ENCODE results near the gene NDUFV3.
A peak's percentile ranks its signal among the peaks of the same experiment; 100 is the strongest.
"Not testable (repeated sequence)": the region's sequence is repeated elsewhere in the genome, so short reads cannot be mapped to it uniquely, and the experiment has no call there.

Gene NDUFV3

GRCh38 chr21:42855937-42856335, 37.2 kb upstream of the NDUFV3 start:
- no peak for DNase-seq (ENCODE audit: extremely low read depth in 1 of 2, low read depth in 1 of 2)

GRCh38 chr21:42857216-42857615, 35.9 kb upstream of the NDUFV3 start:
- no peak for DNase-seq (ENCODE audit: extremely low read depth in 1 of 2, low read depth in 1 of 2)

GRCh38 chr21:42858185-42858847, 34.8 kb upstream of the NDUFV3 start:
- DNase-seq (ENCODE audit: extremely low read depth in 1 of 2, low read depth in 1 of 2), result no peak

- DNase-seq (ENCODE audit: extremely low read depth in 1 of 2, low read depth in 1 of 2), result no peak
Observed at GRCh38 chr21:42858957-42859890, 33.9 kb upstream of the NDUFV3 start.

- DNase-seq (ENCODE audit: extremely low read depth in 1 of 2, low read depth in 1 of 2), result no peak
Observed at GRCh38 chr21:42859891-42860230, 33.2 kb upstream of the NDUFV3 start.

- DNase-seq (ENCODE audit: extremely low read depth in 1 of 2, low read depth in 1 of 2), result no peak
Observed at GRCh38 chr21:42860345-42860744, 32.8 kb upstream of the NDUFV3 start.

- DNase-seq (ENCODE audit: extremely low read depth in 1 of 2, low read depth in 1 of 2), result no peak
Observed at GRCh38 chr21:42861311-42861847, 31.7 kb upstream of the NDUFV3 start.

- DNase-seq (ENCODE audit: extremely low read depth in 1 of 2, low read depth in 1 of 2), result no peak
Observed at GRCh38 chr21:42861848-42862400, 31.2 kb upstream of the NDUFV3 start.

GRCh38 chr21:42862774-42863503, 30.2 kb upstream of the NDUFV3 start:
- DNase-seq (ENCODE audit: extremely low read depth in 1 of 2, low read depth in 1 of 2), result no peak

GRCh38 chr21:42863504-42863870, 29.6 kb upstream of the NDUFV3 start:
- no peak for DNase-seq (ENCODE audit: extremely low read depth in 1 of 2, low read depth in 1 of 2)

- DNase-seq (ENCODE audit: extremely low read depth in 1 of 2, low read depth in 1 of 2), result no peak
Observed at GRCh38 chr21:42864286-42864685, 28.8 kb upstream of the NDUFV3 start.

GRCh38 chr21:42864815-42865775, 28.0 kb upstream of the NDUFV3 start:
- DNase-seq (ENCODE audit: extremely low read depth in 1 of 2, low read depth in 1 of 2), result no peak

GRCh38 chr21:42865776-42866160, 27.3 kb upstream of the NDUFV3 start:
- DNase-seq (ENCODE audit: extremely low read depth in 1 of 2, low read depth in 1 of 2), result no peak

- no peak for DNase-seq (ENCODE audit: extremely low read depth in 1 of 2, low read depth in 1 of 2)
Observed at GRCh38 chr21:42868196-42868595, 24.9 kb upstream of the NDUFV3 start.

GRCh38 chr21:42873096-42873495, 20.0 kb upstream of the NDUFV3 start:
- no peak for DNase-seq (ENCODE audit: extremely low read depth in 1 of 2, low read depth in 1 of 2)

GRCh38 chr21:42875811-42876210, 17.3 kb upstream of the NDUFV3 start:
- not testable (repeated sequence) for DNase-seq (ENCODE audit: extremely low read depth in 1 of 2, low read depth in 1 of 2)

- DNase-seq (ENCODE audit: extremely low read depth in 1 of 2, low read depth in 1 of 2), result no peak
Observed at GRCh38 chr21:42878678-42878992, 14.5 kb upstream of the NDUFV3 start.

- peak; percentile 96 to 98 for DNase-seq (ENCODE audit: extremely low read depth in 1 of 2, low read depth in 1 of 2)
Observed at GRCh38 chr21:42878993-42879787, 13.9 kb upstream of the NDUFV3 start, which contains the start of gene WDR4. Gene WDR4 (minus strand): TSS chr21:42879539. CDS start chr21:42879495, 44 bp downstream.

GRCh38 chr21:42880352-42880751, 12.8 kb upstream of the NDUFV3 start:
- no peak for DNase-seq (ENCODE audit: extremely low read depth in 1 of 2, low read depth in 1 of 2)
